Iris pigment epithelial cell (primary cell): ENCODE measurements around the gene DHRS7B.
"Not testable (repeated sequence)": the region's sequence is repeated elsewhere in the genome, so short reads cannot be mapped to it uniquely, and the experiment has no call there.

Source experiments
- DNase-seq: peaks from one replicate; pipeline ENCODE4 v3.0.0-alpha.2; 2011; ENCODE audit warnings: low read depth

The DHRS7B gene, protein sequence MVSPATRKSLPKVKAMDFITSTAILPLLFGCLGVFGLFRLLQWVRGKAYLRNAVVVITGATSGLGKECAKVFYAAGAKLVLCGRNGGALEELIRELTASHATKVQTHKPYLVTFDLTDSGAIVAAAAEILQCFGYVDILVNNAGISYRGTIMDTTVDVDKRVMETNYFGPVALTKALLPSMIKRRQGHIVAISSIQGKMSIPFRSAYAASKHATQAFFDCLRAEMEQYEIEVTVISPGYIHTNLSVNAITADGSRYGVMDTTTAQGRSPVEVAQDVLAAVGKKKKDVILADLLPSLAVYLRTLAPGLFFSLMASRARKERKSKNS

DNA sequence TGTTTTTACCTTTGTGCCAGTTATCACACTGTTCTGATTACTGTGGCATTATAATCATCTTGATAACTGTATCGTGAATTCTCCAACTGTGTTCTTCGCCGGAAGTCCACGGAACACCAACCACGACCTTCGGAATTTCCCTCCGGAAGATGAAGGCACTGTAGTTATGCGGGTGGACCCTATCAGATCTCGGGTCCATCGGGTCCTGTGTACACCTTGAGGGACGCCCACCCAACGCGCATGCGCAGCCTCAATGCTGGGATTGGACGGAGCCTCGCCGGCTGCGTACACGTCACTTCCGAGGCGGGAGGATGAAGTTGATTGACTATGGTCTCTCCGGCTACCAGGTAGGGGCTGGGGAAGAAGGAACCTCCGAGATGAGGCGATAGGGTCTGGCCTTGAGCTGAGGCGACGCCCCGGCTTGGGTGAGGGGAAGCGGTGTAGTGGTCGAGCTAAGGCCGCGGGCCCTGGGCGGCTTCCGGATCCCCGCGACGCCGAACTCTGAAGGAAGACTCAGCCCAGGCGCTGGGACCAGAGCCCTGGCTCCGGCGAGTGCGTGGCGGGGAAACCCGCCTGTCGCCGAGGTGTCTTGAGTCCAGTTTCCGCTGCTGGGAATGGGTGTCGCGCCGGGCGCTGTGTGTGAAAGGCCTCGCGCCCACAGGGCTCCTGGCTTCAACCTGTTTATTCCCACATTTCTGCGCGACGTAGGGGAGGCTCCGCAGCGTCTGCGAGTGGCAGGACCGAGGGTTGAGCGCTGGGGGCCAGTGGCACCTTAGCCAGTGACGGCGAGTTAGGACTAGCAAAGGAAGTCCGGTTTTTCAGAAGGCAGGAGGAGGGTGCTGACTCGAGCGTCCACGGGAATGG lies at the start of gene DHRS7B:
Gene DHRS7B (plus strand): TSS at position 320 of the 864 bp plus-strand sequence. CDS start 8 bp downstream, at position 328.
- peak; percentile 84 for DNase-seq

DNA sequence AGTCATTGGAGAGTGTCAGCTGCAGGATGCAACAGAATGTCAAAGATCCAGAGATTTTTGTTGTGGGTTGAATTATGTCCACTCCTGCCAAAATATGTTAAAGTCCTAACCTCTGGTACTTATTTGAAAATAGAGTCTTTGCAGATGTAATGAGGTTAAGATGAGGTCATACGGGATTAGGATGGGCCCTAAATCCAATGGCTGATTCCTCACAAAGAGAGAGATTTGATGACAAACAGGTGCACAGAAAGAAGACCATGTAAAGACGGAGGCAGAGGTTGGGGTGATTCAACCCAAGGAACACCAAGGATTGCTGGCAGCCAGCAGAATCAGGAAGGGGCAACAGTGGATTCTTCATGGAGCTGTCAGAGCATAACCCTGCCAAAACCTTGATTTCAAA lies 49.5 kb upstream of the DHRS7B start:
- no peak for DNase-seq

DNA sequence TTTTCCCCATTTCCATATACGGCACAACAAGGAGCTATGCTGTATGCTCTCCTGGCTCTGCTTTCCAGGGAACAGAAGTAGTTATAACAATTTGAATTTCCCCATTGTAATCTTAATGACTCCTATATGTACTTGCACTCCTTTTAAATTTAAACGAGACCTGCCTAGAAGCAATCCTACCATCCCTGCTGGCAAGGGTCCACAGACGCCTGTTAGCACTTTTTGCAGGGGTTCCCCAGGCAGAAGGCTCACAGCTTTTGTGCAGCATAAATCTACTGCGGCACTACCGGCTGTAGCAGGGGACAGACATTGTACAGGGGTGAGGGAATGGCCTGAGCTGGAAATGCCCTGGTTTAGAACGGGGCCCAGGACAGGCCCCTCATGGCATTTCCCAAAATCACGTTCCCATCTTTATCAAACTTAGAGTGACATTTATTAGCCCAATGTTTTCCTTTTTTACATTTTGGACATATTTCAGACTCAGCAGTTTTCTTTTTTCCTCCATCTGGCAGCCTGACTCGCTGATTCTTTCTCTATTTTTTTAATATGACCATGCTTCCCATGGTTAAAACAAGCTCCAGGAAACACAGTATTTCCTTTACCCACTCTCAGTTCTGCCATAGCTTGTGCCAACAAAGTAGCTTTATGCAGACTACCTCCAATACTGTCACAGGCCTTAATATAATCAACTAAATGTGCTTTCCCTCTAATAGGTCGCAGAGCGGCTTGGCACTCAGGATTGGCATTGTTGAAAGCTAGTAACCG lies 48.6 kb upstream of the DHRS7B start:
- DNase-seq, result no peak

DNA sequence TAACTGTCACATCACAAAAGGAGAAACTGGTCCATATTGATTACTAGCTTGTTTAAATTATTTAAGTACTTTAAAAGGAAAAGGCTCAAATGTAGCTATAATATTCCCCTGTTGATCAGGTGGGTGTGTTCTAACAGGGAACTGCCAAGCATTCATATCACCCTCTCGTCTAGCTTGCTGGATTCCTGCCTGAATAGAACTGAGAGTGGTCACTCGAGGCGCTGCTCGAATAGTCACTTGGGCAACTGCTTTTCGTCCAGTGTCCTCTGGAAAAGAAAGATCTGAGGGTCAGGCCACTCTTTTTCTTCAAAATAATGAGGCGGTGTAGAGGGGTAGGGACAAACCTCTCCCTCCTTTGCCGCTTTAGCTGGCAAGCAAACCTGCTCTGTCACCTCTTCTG lies 47.6 kb upstream of the DHRS7B start:
- DNase-seq, result no peak

DNA sequence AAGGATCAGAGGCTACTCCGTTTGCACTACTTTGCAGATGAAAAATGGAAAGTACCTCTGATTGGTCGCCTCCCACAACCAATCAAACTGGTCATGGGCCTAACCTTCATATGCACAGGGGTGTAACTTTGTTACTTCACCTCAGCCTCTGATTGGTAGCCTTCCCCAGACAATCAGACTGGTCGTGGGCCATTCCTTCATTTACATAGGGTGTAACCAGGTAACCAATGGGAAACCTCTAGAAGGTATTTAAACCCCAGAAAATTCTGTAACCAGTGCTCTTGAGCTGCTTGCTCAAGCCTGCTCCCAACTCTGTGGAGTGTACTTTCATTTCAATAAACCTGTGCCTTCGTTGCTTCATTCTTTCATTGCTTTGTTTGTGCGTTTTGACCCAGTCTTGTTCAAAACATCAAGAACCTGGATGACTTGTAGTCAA lies 44.7 kb upstream of the DHRS7B start:
- DNase-seq, result no peak

DNA sequence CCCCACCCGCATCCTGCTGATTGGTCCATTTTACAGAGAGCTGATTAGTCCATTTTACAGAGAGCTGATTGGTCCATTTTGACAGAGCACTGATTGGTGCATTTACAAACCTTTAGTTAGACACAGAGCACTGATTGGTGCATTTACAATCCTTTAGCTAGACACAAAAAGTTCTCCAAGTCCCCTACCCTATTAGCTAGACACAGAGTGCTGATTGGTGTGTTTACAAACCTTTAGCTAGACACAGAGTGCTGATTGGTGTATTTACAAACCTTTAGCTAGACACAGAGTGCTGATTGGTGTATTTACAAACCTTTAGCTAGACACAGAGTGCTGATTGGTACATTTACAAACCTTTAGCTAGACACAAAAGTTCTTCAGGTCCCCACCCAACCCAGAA lies 41.5 kb upstream of the DHRS7B start:
- DNase-seq, result not testable (repeated sequence)

DNA sequence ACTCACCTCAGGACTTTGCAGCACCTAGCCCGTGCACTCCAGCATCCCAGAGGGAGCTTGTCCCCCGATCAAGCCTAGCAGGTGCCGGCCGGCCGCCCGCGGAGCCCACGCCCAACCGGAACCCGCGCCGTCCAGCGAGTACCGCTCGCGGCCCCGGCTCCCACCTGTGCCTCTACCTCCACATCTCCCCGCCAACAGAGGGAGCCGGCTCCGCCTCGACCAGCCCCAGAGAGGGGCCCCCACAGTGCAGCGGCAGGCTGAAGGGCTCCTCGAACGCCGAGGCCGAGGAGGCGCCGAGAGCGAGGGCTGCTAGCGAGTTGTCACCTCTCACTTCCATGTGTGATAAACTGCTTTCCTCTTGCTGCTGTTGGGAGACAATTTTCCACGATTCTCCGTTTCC lies 41.1 kb upstream of the DHRS7B start:
- no peak for DNase-seq

DNA sequence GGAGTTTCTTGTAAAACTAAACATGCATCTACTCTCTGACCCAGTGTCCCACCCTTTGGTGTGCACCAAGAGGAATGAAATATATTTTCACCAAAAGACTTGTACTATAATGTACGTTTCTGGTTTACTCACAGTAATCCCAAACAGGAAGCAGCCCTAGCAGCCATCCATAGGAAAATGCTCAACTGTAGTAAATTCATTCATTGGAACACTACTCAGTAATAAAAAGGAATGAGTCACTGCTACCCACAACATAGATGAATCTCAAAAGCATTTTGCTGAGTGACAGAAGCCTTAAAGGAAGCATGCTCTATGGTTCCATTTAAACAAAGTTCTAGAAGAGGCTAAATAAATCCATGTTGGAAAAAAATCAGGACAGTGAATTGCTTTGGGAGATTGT lies 37.6 kb upstream of the DHRS7B start:
- DNase-seq, result peak; percentile 29

DNA sequence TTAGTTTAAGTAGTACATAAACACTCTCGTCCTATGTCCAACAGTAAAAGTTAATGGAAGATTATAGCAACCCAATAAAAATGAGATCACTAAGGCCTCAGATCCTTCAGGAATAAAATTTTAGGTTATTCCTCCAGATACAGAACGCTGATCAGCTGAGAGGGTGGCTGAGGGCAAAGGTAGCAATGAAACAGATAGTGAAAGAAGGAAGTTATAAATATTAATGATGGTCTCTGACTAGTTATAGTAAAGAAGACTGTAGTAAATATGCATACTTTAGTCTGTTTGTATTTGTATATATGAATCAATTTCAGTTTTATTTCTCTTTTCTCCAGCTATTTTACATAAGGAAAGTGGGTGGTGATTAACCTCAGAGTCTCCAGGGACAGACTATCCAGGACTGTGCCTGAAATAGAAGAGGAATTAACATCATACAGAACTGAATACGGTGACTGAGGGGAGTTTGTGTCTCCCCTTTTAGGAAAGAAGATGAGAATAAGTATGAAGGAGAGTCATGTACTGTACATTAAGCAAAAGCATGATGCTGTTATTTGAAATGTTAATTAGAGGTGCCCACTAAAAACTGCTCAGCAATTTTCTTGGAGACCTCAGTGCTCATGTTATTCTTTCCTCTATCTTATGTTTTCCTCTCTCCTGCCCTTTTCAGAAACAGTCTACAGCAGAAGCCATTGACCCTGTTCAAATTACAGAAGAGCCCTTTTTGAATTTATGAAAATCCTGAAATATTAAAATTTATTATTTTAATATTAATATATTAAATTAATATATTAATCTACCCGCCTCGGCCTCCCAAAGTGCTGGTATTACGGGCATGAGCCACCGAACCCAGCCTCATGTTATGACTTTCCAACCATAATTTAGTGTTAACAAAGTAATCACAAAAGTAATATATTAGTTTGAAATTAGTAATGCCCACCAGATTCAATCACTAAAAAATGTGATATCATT lies 36.5 kb upstream of the DHRS7B start:
- no peak for DNase-seq

DNA sequence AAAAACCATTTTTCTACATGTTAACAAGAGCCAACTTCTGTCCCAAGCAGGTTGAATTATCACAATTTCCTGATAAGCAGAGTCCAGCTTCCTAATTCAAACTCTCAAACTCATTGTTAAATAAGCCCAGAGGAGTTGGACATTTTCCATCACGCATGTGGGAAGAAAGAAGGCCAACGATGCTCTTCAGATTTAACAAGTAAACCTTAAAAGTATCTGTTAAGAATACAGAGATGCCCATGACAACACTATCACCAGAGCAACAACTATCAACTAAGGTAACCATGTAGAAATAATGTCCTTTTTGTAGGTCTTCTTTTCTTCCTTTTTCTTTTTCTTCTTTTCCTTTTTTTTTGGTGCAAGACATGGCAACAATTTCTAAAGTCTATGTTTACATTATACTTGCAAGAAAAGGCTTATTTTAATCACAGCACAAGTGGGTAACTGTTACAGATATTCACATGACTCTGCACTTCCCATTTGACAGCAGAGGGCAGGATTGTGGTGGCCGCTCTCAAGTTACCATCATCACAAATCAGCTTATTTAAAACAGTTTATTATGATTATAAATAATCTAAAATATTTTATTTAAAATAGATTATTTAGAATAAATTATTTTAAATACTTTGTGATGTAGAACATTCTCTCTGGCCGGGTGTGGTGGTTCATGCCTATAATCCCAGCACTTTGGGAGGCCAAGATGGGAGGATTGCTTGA lies 35.7 kb upstream of the DHRS7B start:
- DNase-seq, result peak; percentile 39

DNA sequence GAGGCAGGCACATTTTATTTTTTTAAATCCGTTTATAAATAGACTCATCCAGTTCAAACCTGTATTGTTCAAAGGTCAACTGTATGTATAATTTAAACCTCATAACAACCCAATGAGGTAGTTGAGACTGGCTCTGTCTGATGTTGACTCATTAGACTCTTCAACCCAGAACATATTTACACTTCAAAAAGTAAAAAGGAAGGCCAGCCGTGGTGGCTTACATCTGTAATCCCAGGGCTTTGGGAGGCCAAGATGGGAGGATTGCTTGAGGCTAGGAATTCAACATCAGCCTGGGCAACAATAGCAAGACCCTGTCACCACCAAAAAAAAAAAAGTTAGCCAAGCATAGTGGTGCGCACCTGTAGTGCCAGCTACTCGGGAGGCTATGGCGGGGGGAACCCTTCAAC lies 32.5 kb upstream of the DHRS7B start:
- DNase-seq, result peak; percentile 9

DNA sequence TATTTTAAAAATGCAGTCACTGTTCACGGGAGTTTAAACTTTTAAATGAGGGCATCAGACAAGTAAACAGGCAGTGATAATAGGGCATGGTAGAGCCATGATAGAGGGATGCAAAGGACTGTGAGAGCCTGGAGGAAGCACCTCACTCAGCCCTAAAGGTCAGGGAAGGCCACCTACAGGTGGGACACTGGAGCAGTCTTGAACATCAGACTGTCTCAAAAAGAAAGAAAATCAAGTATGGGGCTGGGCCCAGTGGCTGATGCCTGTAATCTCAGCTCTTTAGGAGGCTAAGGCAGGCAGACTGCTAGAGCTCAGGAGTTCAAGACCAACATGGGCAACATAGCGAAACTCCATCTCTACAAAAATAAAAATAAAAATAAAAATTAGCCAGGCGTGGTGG lies 31.0 kb upstream of the DHRS7B start:
- no peak for DNase-seq

DNA sequence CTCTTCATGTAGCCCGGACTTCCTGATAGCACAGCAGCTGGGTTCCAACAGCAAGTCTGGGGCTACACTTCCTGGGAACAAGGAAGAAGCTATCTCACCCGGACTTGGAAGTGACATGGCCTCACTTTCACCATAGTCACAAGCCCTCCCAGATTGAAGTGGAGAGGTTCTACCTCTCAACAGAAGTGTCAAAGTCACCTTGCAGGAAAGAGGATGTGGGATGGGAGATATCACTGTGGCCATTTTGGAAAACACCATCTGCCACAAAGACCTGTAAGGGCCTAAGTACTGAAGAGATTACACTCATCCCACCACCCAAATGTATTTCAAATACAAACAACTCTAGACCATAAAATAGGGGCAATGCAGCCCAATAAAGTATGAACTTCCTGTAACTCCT lies 29.9 kb upstream of the DHRS7B start:
- no peak for DNase-seq

DNA sequence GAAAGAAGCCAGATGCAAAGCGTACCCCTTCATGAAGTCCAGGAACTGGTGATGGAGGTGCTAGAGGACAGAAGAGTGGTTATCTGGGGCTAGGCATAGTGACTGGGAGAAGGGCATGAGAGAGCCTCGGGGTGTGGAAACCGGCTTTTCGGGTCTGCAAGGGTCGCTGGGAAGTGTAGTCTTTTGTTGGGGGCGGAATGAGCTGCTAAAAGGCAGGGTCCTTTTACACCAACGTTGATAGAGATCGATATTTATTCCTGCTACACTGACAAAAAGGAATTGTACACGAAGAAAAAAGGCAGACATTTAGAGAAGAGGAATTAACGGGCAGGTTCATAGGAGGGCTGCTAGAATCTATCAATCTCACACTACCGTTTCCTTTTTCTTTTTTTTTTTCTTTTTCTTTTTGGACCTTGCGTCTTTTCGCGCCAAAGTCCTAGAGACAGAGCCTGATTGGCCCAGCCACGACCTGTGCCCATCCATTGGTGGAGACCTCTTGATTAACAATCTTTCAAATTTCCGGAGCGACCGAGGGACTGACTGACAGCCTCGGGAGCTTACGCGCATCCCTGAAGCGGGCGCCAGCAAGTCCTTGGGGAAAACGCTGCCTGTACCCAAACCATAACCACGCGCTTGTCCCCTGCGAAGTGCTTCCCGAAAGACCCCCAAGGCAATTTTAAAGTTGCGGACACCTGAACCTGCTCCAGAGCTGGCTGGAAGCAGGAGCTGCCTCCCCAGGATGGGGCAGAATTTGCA lies 27.7 kb upstream of the DHRS7B start:
- peak; percentile 81 for DNase-seq

DNA sequence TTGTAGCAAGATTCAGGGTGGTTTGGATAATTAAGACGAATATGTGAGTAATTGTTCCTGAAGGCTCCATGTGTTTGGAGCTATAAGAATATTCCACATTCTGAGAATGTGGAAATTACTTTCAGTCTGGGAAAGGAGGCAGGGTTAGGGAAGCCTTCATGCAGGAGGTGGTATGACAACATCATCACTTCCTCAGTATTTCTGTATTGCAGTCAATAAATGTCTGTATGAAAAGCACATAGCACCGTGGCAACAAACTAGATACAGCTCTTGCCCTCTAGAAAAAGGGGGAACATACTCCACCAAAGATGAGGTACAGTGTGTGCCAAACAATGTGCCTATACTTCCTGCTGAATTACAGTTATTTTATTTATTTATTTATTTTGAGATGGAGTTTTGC lies 26.1 kb upstream of the DHRS7B start:
- DNase-seq, result no peak

DNA sequence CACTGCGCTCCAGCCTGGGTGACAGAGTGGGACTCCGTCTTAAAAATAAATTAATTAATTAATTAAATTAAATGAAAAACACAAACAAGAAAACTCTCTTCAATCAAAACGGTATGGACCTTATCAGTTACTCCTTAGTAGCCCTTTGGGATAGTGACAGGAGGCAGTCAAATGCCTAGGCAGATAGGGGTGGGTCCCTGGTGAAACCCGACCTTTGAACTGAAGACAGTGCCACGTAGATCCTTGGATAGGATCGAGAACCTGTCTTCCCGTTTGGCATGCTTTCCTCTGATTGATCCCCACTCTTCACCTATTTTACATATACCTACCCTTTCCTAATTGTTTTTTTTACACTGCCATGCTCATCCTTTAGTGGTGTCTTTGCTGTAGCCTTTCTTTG lies 22.2 kb upstream of the DHRS7B start:
- DNase-seq, result no peak

DNA sequence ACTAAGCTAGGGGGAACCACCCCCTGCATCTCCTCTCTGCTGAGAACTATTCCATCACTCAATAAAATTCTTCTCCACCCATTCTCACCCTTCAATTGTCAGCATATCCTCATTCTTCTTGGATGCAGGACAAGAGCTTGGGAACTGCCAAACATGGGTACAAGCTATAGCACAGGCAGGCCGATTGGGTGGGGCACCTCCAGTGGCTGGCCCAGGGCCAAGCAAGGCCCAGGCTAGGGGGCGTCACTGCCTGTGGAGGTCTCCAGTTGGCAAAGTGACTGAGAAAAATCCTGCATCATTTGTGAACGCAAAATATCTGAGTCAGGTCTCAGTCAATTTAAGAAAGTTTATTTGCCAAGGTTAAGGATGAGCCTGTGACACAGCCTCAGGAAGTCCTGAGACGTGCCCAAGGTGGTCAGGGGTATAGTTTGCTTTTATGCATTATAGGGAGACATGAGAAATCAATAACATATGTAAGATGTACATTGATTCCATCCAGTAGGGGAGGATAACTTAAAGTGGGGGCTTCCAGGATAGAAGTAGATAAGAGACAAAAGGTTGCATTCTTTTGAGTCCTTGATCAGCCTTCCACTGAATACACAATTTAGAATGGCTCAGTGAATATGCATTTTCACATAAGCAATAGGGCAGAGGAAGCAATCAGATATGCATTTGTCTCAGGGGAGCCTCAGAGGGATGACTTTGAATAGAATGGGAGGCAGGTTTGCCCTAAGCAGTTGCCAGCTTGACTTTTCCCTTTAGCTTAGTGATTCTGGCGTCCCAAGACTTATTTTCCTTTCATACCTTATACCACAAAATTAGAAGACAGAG lies 21.5 kb upstream of the DHRS7B start:
- no peak for DNase-seq

DNA sequence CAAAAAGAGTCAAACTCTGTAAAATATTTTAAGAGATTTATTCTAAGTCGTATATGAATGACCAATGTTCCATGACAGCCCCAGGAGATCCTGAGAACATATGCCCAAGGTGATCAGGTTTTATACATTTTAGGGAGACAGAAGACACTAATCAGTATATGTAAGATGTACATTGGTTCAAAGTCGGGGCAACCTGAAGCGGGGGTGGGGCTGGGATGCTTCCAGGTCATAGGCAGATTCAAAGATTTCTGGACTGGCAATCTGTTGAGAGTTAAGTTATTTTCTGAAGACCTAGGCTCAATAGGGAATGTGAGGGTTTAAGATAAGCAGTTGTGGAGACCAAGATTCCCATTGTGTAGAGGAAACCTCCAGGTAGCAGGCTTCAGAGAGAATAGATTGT lies 20.4 kb upstream of the DHRS7B start:
- no peak for DNase-seq

DNA sequence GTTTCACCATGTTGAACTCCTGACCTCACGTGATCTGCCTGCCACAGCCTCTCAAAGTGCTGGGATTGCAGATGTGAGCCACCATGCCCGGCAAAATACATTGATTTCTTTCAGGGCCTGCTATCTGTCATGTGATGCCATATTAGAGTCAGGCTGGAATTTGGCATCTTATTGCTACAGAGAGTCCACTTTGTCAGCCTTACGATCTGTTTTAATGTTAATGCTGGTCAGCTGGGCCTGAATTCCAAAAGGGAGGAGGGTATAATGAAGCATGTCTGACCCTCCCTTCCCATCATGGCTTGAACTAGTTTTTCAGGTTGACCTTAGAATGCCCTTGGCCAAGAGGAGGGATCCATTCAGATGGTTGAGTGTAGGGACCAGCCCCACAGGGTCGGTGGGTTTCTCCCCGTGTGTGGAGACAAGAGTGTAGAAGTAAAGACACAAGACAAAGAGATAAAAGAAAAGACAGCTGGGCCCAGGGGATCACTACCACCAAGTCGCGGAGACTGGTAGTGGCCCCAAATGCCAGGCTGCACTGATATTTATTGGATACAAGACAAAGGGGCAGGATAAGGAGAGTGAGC lies 19.6 kb upstream of the DHRS7B start:
- DNase-seq, result not testable (repeated sequence)
